SK-N-SH (cell line): ENCODE data around the gene ENTR1. TPM values are rescaled to one million over a fixed set of nuclear protein-coding genes. Genes with fewer than 3 reads are reported as not detected.

Source experiments
- CTCF ChIA-PET: fragments of 300-600, 350-600 bp; formaldehyde crosslinking; extraction: SDS; loops from one replicate; lab custom pipeline; 2021; lab: Yijun Ruan, JAX
- POLR2A ChIA-PET: fragments of 350-600 bp; sonication (Branson Sonifier 250); formaldehyde crosslinking; extraction: SDS; loops from one replicate; lab custom pipeline; 2020; ENCODE audit warnings: antibody characterized with exemption, inconsistent platforms; lab: Yijun Ruan, JAX
- DNase-seq: peaks from one replicate; pipeline ENCODE4 v3.0.0; 2012
- H2AFZ ChIP-seq: fragments of 200-600 bp; sonication (generic); 2 replicates; pipeline ENCODE4 v1.8.1; 2016; ENCODE audit warnings: antibody characterized with exemption, mild to moderate bottlenecking, low read depth
- H3F3A ChIP-seq: fragments of 200-600 bp; sonication (generic); replicated peaks from 2 replicates; pipeline ENCODE3; 2016; ENCODE audit warnings: antibody characterized with exemption, mild to moderate bottlenecking; ENCODE audit not compliant: insufficient read depth
- H3K27ac ChIP-seq, 2 experiments: fragments of 200-500 bp in 1 of 2; fragments of 200-600 bp in 1 of 2; sonication (Bioruptor generic) in 1 of 2; sonication (generic), shearing (Covaris generic) in 1 of 2; 2 replicates each; pipeline versions ENCODE4 v1.5.1 to v1.6.1; 2014 to 2016; ENCODE audit warnings: low read depth in 2 of 2, inconsistent platforms in 1 of 2, low read length in 1 of 2, mild to moderate bottlenecking in 1 of 2, mixed read lengths in 1 of 2
- H3K27me3 ChIP-seq: fragments of 200-600 bp; sonication (generic), shearing (Covaris generic); 2 replicates; pipeline ENCODE4 v1.6.1; 2016; ENCODE audit warnings: mixed run types; ENCODE audit not compliant: insufficient read depth
- H3K36me3 ChIP-seq, 2 experiments: fragments of 200-500 bp in 1 of 2; fragments of 200-600 bp in 1 of 2; sonication (Bioruptor generic) in 1 of 2; sonication (generic) in 1 of 2; replicated peaks in 1 of 2; 2 replicates each; pipeline versions ENCODE3 to v1.5.1; 2014 to 2016; ENCODE audit warnings: low read length in 1 of 2, mild to moderate bottlenecking in 1 of 2; ENCODE audit not compliant: insufficient read depth in 2 of 2, control insufficient read depth in 1 of 2
- H3K4me1 ChIP-seq, 2 experiments: fragments of 200-500 bp in 1 of 2; fragments of 200-600 bp in 1 of 2; sonication (Bioruptor generic) in 1 of 2; sonication (generic), shearing (Covaris generic) in 1 of 2; 2 replicates each; pipeline versions ENCODE4 v1.5.1 to v1.6.1; 2014 to 2016; ENCODE audit warnings: low read depth in 1 of 2, low read length in 1 of 2, mixed run types in 1 of 2; ENCODE audit not compliant: insufficient read depth in 2 of 2, control insufficient read depth in 1 of 2
- H3K4me2 ChIP-seq: fragments of 200-600 bp; sonication (generic), shearing (Covaris generic); 2 replicates; pipeline ENCODE4 v1.6.1; 2017; ENCODE audit warnings: mixed run types
- H3K4me3 ChIP-seq, 2 experiments: fragments of 200-500 bp in 1 of 2; fragments of 200-600 bp in 1 of 2; sonication (Bioruptor generic) in 1 of 2; sonication (generic), shearing (Covaris generic) in 1 of 2; 2 replicates each; pipeline versions ENCODE4 v1.5.1 to v1.8.1; 2014 to 2016; ENCODE audit warnings: low read depth in 2 of 2, inconsistent platforms in 1 of 2, low read length in 1 of 2, mild to moderate bottlenecking in 1 of 2, mixed read lengths in 1 of 2, moderate library complexity in 1 of 2
- H3K79me2 ChIP-seq: fragments of 200-600 bp; sonication (generic); 2 replicates; pipeline ENCODE4 v1.8.1; 2017; ENCODE audit warnings: mild to moderate bottlenecking; ENCODE audit not compliant: insufficient read depth
- H3K9ac ChIP-seq: fragments of 200-600 bp; sonication (generic); 2 replicates; pipeline ENCODE4 v1.6.1; 2017; ENCODE audit warnings: mixed run types
- H3K9me2 ChIP-seq: fragments of 200-600 bp; sonication (generic); 2 replicates; pipeline ENCODE4 v1.6.1; 2017; ENCODE audit warnings: mixed run types
- H3K9me3 ChIP-seq: fragments of 200-600 bp; sonication (generic); 2 replicates; pipeline ENCODE4 v1.6.1; 2017; ENCODE audit warnings: mixed run types, mild to moderate bottlenecking, moderate library complexity
- H4K20me1 ChIP-seq: fragments of 200-600 bp; sonication (generic); 2 replicates; pipeline ENCODE4 v1.6.1; 2017; ENCODE audit warnings: mild to moderate bottlenecking, mixed run types; ENCODE audit not compliant: insufficient read depth
- CHD2 ChIP-seq: fragments of 150-350 bp; IDR thresholded peaks from 2 replicates; pipeline ENCODE4 v1.6.1; 2018; ENCODE audit warnings: low read length; ENCODE audit not compliant: partially characterized antibody
- EZH2phosphoT487 ChIP-seq: fragments of 200-600 bp; sonication (generic); IDR thresholded peaks from 2 replicates; pipeline ENCODE4 v1.6.1; 2017; ENCODE audit warnings: low read depth, mixed run types, mild to moderate bottlenecking, antibody characterized with exemption, moderate library complexity, borderline replicate concordance
- FOSL2 ChIP-seq: IDR thresholded peaks from 2 replicates; pipeline ENCODE4 v1.4.0; 2012; ENCODE audit warnings: low read depth, mild to moderate bottlenecking, moderate library complexity, borderline replicate concordance
- FOXJ3 ChIP-seq: sonication (generic); formaldehyde crosslinking; IDR thresholded peaks from 2 replicates; pipeline ENCODE4 v1.5.1; 2020; ENCODE audit warnings: mild to moderate bottlenecking, missing genetic modification reagents
- FOXM1 ChIP-seq: IDR thresholded peaks from 2 replicates; pipeline ENCODE4 v1.4.0; 2012; ENCODE audit warnings: low read depth, mild to moderate bottlenecking
- GATA2 ChIP-seq: sonication (generic); formaldehyde crosslinking; IDR thresholded peaks from 2 replicates; pipeline ENCODE4 v1.5.0; 2020; ENCODE audit warnings: mild to moderate bottlenecking, missing genetic modification reagents
- JUND ChIP-seq: IDR thresholded peaks from 2 replicates; pipeline ENCODE4 v1.4.0; 2012
- MEF2A ChIP-seq: IDR thresholded peaks from 2 replicates; pipeline ENCODE4 v1.4.0; 2012; ENCODE audit warnings: low read depth, borderline replicate concordance
- NFIC ChIP-seq: IDR thresholded peaks from 2 replicates; pipeline ENCODE4 v1.4.0; 2012; ENCODE audit warnings: borderline replicate concordance
- NRF1 ChIP-seq: IDR thresholded peaks from 2 replicates; pipeline ENCODE4 v1.6.1; 2012; ENCODE audit warnings: low read depth, mild to moderate bottlenecking, low read length
- POLR2AphosphoS5 ChIP-seq: IDR thresholded peaks from 2 replicates; pipeline ENCODE4 v1.6.1; 2012; ENCODE audit warnings: low read depth, low read length
- RCOR1 ChIP-seq: fragments of 150-350 bp; IDR thresholded peaks from 2 replicates; pipeline ENCODE4 v1.6.1; 2017; ENCODE audit warnings: antibody characterized with exemption, low read length
- SMC3 ChIP-seq: IDR thresholded peaks from 2 replicates; pipeline ENCODE4 v1.6.1; 2012; ENCODE audit warnings: low read depth, low read length, improper control_type of control experiment
- TEAD4 ChIP-seq: IDR thresholded peaks from 2 replicates; pipeline ENCODE4 v1.4.0; 2012; ENCODE audit warnings: mild to moderate bottlenecking, borderline replicate concordance; ENCODE audit not compliant: insufficient read depth
- YY1 ChIP-seq: IDR thresholded peaks from 2 replicates; pipeline ENCODE4 v1.4.0; 2012; ENCODE audit warnings: low read depth, mild to moderate bottlenecking
- WGBS: methylation state at CpG from one replicate; pipeline ENCODE4 v1.1.6; 2017; ENCODE audit warnings: low lambda C conversion rate; 5-methylcytosine and 5-hydroxymethylcytosine counted together
- polyA plus RNA-seq, 3 experiments: library from polyadenylated mRNA; depleted of rRNA; stranded (reverse); fragments of >200 nt; gene quantifications; 2 replicates each; pipeline ENCODE4 v1.2.3, GENCODE V29; 2012
- TF ChIP-seq, protein P1 (sequence below): fragments of 150-350 bp; IDR thresholded peaks from 2 replicates; pipeline ENCODE4 v1.6.1; 2017; ENCODE audit warnings: antibody characterized with exemption, low read length, low read depth, borderline replicate concordance
- TF ChIP-seq, protein P2 (sequence below): fragments of 200-600 bp; sonication (generic); IDR thresholded peaks from 2 replicates; pipeline ENCODE4 v1.6.1; 2017; ENCODE audit warnings: antibody characterized with exemption, mild to moderate bottlenecking, moderate library complexity
- TF ChIP-seq, protein P3 (sequence below): IDR thresholded peaks from 2 replicates; pipeline ENCODE4 v1.6.1; 2012; ENCODE audit warnings: mild to moderate bottlenecking, low read depth, low read length, moderate library complexity

ENTR1 gene
- polyA plus RNA-seq, 1 of the 3 experiments (the other 2 are of a cell fraction): 71.3 TPM

DNA sequence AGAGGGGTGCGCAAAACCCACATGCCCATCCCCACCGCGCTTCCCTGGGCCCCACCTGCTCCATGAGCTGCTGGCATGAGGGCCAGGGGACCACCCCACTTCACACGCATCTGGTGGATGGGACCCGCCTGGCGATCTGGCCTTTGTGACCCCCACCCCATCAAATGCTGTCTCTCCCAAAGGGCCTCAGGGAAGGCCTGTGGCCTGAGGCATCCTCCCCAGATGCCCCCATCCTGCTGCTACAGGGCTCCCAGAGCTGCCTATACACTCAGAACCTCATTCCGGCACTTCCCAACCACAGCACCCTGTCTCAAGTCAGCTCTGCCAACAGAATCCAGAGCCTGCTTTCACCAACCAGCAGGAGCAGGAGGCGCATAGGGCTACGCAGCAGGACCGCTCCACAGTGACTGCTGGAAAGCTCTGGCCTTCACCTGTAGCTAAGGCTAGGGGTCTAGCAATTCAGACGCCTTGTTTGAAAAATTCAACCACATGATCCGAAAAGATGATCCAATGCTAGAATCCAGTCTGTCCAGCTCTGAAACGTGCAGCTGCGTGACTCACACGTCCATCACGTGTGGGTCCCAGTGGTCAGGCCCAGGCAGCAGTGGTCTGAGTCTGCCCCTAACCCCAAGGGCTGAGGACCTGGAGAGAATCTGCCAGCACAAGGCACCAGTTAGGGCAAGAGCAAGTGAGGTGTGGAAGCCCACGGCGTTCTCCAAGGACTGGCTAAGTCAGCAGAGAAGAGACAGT is 9.1 kb downstream of the ENTR1 start:
- H3K4me2 ChIP-seq: no peak overlapping the region
- no peak for TF ChIP-seq TEAD4
- TF ChIP-seq, protein P1, sequence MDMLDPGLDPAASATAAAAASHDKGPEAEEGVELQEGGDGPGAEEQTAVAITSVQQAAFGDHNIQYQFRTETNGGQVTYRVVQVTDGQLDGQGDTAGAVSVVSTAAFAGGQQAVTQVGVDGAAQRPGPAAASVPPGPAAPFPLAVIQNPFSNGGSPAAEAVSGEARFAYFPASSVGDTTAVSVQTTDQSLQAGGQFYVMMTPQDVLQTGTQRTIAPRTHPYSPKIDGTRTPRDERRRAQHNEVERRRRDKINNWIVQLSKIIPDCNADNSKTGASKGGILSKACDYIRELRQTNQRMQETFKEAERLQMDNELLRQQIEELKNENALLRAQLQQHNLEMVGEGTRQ: no peak
- TF ChIP-seq, all 33 proteins: peak for 0
- H2AFZ ChIP-seq: no peak overlapping the region
- no peaks in the 10 kb centered on the region for H3K27me3 ChIP-seq
- no peak overlapping the region for H3K4me3 ChIP-seq
- H3K9ac ChIP-seq: no peak overlapping the region
- ChIA-PET CTCF (interaction anchor here (0.6 to 6.8 kb wide), 22 partner anchors 8 to 160 kb away, joined by 3 to 42 read pairs (median 4); partner anchors contain the start of genes CARD9, DNLZ, ENTR1 and PMPCA), POLR2A (interaction anchor here (1.1 to 1.4 kb wide), 3 partner anchors 8 to 56 kb away, joined by 3 to 4 read pairs (median 4); no protein-coding TSS in a partner anchor)
- H3K79me2 ChIP-seq: peaks cover 31% of the 10 kb centered on the region
- no peaks in the 10 kb centered on the region for H3K9me2 ChIP-seq
- peaks cover 3 to 19% of the 10 kb centered on the region in 2 experiments; a peak in 2 of 4 replicates for H3K4me1 ChIP-seq
- no peaks in the 10 kb centered on the region for H3K9me3 ChIP-seq
- 92% methylated on average over 16 of the region's 18 CpGs for WGBS
- H3K36me3 ChIP-seq: peaks cover 18 to 67% of the 10 kb centered on the region in 2 experiments
- DNase-seq: no peak
- peaks cover 16% of the 10 kb centered on the region for H3F3A ChIP-seq
- peaks cover 5% of the 10 kb centered on the region; the same call in 1 of the 2 replicates for H4K20me1 ChIP-seq
- no peak overlapping the region for H3K27ac ChIP-seq

DNA sequence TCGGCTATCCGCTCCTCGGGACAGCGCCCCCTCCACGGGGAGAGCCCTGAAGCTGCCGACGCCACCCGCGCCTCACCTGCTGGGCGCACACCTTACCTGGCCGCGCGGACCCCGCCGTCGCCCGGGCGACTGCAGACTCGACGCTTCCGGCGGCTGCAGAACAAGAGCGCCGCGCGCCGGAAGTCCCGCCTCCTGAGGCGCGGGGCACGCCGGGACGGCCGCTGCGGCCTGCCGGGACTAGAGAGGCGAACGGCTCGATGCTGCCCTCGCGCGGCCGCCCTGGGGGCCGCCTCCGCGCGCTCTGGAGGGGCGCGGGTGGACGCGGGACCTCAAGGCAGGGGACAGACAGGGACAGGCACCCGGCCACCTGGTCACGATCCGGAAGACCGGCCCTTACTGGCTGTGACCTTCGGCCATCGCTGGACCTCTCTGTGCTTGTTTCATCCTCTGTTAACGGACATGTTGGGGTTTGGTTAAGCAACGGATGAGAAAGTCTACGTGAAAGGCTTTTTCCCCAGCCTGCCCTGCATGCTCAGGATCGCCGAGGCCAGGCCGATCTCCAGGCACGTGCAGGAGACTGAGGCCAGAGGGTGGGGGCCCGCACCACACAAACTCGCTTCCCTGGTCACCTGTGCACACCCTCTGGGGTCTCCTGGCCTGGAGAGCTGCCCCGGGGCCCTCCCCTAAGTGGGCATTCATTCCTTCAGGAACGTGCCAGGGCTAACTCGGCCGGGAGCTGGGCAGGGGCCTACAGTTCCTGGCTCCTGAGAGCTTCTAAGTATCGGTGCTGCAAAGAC is 10.2 kb downstream of the ENTR1 start, which contains the start of gene SNAPC4:
Gene SNAPC4 (minus strand): TSS at position 133 of the 797 bp plus-strand sequence. CDS start 1,742 bp downstream, outside the sequence.
- POLR2A ChIA-PET: interaction anchor here (1.2 to 1.4 kb wide), 2 partner anchors 9 to 54 kb away, joined by 4 read pairs; no protein-coding TSS in a partner anchor
- Histone ChIP-seq H3K9ac (peak within 1 kb of the TSS; percentile 83), H3F3A (peaks cover 10% of the 10 kb centered on the region), H3K4me2 (peak within 1 kb of the TSS; percentile 97), H3K4me3 (peak within 1 kb of the TSS; percentile 85 to 99), H2AFZ (peak within 1 kb of the TSS; percentile 85; the same call in 1 of the 2 replicates), H3K79me2 (peaks cover 32% of the 10 kb centered on the region), H3K27me3 (no peaks in the 10 kb centered on the region), H3K9me3 (no peaks in the 10 kb centered on the region), H3K4me1 (peaks cover 3 to 19% of the 10 kb centered on the region in 2 experiments; a peak in 2 of 4 replicates), H3K9me2 (no peaks in the 10 kb centered on the region), H3K36me3 (peaks cover 23 to 67% of the 10 kb centered on the region in 2 experiments), H4K20me1 (peaks cover 5% of the 10 kb centered on the region; the same call in 1 of the 2 replicates), H3K27ac (peak within 1 kb of the TSS; percentile 30 to 73; a peak in 2 of 4 replicates)
- CTCF ChIA-PET: interaction anchor here (0.6 to 6.8 kb wide), 24 partner anchors 9 to 308 kb away, joined by 3 to 42 read pairs (median 4); partner anchors contain the start of genes CARD9, DNLZ, ENTR1 and PMPCA
- 21% methylated on average over 23 of the region's 71 CpGs for WGBS
- DNase-seq: peak; percentile 99
- TF ChIP-seq RCOR1: peak; percentile 44; the same call in 1 of the 2 replicates
- no peak for TF ChIP-seq FOXJ3 (CRISPR knock-in tag)
- TF ChIP-seq POLR2AphosphoS5: peak; percentile 73
- peak; percentile 67 for TF ChIP-seq SMC3
- TF ChIP-seq TEAD4: no peak
- TF ChIP-seq, protein P2, sequence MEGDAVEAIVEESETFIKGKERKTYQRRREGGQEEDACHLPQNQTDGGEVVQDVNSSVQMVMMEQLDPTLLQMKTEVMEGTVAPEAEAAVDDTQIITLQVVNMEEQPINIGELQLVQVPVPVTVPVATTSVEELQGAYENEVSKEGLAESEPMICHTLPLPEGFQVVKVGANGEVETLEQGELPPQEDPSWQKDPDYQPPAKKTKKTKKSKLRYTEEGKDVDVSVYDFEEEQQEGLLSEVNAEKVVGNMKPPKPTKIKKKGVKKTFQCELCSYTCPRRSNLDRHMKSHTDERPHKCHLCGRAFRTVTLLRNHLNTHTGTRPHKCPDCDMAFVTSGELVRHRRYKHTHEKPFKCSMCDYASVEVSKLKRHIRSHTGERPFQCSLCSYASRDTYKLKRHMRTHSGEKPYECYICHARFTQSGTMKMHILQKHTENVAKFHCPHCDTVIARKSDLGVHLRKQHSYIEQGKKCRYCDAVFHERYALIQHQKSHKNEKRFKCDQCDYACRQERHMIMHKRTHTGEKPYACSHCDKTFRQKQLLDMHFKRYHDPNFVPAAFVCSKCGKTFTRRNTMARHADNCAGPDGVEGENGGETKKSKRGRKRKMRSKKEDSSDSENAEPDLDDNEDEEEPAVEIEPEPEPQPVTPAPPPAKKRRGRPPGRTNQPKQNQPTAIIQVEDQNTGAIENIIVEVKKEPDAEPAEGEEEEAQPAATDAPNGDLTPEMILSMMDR: peak; percentile 82
- no peak for TF ChIP-seq JUND
- no peak for TF ChIP-seq FOSL2
- no peak for TF ChIP-seq FOXM1
- TF ChIP-seq EZH2phosphoT487: no peak
- TF ChIP-seq MEF2A: no peak
- TF ChIP-seq, protein P3, sequence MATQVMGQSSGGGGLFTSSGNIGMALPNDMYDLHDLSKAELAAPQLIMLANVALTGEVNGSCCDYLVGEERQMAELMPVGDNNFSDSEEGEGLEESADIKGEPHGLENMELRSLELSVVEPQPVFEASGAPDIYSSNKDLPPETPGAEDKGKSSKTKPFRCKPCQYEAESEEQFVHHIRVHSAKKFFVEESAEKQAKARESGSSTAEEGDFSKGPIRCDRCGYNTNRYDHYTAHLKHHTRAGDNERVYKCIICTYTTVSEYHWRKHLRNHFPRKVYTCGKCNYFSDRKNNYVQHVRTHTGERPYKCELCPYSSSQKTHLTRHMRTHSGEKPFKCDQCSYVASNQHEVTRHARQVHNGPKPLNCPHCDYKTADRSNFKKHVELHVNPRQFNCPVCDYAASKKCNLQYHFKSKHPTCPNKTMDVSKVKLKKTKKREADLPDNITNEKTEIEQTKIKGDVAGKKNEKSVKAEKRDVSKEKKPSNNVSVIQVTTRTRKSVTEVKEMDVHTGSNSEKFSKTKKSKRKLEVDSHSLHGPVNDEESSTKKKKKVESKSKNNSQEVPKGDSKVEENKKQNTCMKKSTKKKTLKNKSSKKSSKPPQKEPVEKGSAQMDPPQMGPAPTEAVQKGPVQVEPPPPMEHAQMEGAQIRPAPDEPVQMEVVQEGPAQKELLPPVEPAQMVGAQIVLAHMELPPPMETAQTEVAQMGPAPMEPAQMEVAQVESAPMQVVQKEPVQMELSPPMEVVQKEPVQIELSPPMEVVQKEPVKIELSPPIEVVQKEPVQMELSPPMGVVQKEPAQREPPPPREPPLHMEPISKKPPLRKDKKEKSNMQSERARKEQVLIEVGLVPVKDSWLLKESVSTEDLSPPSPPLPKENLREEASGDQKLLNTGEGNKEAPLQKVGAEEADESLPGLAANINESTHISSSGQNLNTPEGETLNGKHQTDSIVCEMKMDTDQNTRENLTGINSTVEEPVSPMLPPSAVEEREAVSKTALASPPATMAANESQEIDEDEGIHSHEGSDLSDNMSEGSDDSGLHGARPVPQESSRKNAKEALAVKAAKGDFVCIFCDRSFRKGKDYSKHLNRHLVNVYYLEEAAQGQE: 0 out of 2 replicates have a peak, but pooled peaks have one; percentile 11
- TF ChIP-seq NFIC: no peak
- TF ChIP-seq GATA2 (CRISPR knock-in tag): no peak
- TF ChIP-seq CHD2: peak; percentile 71
- TF ChIP-seq NRF1: no peak
- TF ChIP-seq YY1: no peak
